Gastroesophageal sphincter (tissue), 3 donors: Measurements from ENCODE around the gene CDCA5.

Source experiments
- EP300 ChIP-seq: sonication (generic); formaldehyde crosslinking; IDR thresholded peaks from one replicate; pipeline ENCODE4 v1.6.1; 2017; ENCODE audit warnings: antibody characterized with exemption, mild to moderate bottlenecking
- POLR2A ChIP-seq, 2 donors: fragments of 450-650 bp; IDR thresholded peaks; one replicate each; pipeline ENCODE4 v1.6.1; 2017; ENCODE audit warnings: antibody characterized with exemption in 2 of 2, mild to moderate bottlenecking in 2 of 2, moderate library complexity in 1 of 2
- POLR2AphosphoS5 ChIP-seq: sonication (generic); formaldehyde crosslinking; IDR thresholded peaks from one replicate; pipeline ENCODE4 v1.6.1; 2017; ENCODE audit warnings: antibody characterized with exemption
- TF ChIP-seq, protein P1 (sequence below), 4 experiments: fragments of 200-600 bp in 2 of 4; fragments of 450-650 bp in 2 of 4; sonication (generic) in 1 of 4; IDR thresholded peaks; one replicate each; pipeline ENCODE4 v1.5.1; 2017 to 2019; ENCODE audit warnings: antibody characterized with exemption in 4 of 4, mild to moderate bottlenecking in 2 of 4, moderate library complexity in 2 of 4

DNA sequence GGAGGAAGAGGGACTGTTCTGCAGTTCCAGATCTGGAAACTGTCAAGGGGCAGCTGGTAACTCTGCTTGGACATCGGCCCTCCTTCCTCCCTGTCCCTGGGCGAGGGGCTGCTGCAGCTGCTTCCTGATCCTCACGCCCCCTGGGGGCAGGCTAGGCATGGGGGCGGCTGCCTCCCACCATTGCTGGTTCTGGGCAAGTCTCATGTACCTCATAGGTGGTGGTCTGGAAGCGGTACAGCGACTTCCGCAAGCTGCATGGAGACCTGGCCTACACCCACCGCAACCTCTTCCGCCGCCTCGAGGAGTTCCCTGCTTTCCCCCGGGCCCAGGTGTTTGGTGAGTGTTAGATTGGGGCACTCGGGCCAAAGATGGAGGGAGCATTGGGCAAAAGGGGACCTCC is 51.6 kb downstream of the CDCA5 start:
- TF ChIP-seq, protein P1, sequence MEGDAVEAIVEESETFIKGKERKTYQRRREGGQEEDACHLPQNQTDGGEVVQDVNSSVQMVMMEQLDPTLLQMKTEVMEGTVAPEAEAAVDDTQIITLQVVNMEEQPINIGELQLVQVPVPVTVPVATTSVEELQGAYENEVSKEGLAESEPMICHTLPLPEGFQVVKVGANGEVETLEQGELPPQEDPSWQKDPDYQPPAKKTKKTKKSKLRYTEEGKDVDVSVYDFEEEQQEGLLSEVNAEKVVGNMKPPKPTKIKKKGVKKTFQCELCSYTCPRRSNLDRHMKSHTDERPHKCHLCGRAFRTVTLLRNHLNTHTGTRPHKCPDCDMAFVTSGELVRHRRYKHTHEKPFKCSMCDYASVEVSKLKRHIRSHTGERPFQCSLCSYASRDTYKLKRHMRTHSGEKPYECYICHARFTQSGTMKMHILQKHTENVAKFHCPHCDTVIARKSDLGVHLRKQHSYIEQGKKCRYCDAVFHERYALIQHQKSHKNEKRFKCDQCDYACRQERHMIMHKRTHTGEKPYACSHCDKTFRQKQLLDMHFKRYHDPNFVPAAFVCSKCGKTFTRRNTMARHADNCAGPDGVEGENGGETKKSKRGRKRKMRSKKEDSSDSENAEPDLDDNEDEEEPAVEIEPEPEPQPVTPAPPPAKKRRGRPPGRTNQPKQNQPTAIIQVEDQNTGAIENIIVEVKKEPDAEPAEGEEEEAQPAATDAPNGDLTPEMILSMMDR (IDR thresholded peaks at IDR 0.05) = no peak
- TF ChIP-seq POLR2A (IDR thresholded peaks at IDR 0.05) (no peak), POLR2AphosphoS5 (no peak), EP300 (no peak)
